ENCODE data around the gene RRAS. TPM values are rescaled to one million over a fixed set of nuclear protein-coding genes. Genes with fewer than 3 reads are reported as not detected.

The RRAS gene
- total RNA-seq, 1 donor from 2014 or later = 10.6 TPM

DNA sequence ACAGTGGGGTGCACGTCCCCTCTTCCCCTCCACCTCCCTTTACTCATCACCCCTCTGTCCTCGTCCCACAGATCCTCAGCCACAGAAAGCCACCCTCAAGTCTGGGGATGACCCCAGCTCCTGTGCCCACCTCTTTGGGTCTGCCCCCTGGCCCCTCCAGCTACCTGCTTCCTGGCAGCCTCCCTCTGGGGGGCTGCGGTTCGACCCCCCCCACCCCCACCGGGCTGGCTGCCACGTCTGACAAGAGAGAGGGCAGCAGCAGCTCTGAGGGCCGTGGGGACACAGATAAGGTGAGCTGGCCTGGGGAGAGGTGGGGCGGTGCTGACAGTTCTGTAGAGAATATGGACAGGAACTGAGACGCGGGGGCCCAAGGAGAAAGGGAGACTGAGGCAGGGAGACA lies 14.6 kb upstream of the RRAS start:
- Mint-ChIP-seq H3K27ac (no peak overlapping the region), H3K4me3 (no peak overlapping the region), H3K27me3 (no peaks in the 10 kb centered on the region), H3K4me1 (ENCODE audit: unreplicated experiment) (no peaks in the 10 kb centered on the region), H3K9me3 (no peaks in the 10 kb centered on the region), H3K36me3 (peaks cover 8% of the 10 kb centered on the region)
- TF ChIP-seq, protein P1, sequence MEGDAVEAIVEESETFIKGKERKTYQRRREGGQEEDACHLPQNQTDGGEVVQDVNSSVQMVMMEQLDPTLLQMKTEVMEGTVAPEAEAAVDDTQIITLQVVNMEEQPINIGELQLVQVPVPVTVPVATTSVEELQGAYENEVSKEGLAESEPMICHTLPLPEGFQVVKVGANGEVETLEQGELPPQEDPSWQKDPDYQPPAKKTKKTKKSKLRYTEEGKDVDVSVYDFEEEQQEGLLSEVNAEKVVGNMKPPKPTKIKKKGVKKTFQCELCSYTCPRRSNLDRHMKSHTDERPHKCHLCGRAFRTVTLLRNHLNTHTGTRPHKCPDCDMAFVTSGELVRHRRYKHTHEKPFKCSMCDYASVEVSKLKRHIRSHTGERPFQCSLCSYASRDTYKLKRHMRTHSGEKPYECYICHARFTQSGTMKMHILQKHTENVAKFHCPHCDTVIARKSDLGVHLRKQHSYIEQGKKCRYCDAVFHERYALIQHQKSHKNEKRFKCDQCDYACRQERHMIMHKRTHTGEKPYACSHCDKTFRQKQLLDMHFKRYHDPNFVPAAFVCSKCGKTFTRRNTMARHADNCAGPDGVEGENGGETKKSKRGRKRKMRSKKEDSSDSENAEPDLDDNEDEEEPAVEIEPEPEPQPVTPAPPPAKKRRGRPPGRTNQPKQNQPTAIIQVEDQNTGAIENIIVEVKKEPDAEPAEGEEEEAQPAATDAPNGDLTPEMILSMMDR (conservative IDR thresholded peaks at IDR 0.05) = no peak
- no peak for DNase-seq (ENCODE audit: extremely low spot score, unreplicated experiment)

DNA sequence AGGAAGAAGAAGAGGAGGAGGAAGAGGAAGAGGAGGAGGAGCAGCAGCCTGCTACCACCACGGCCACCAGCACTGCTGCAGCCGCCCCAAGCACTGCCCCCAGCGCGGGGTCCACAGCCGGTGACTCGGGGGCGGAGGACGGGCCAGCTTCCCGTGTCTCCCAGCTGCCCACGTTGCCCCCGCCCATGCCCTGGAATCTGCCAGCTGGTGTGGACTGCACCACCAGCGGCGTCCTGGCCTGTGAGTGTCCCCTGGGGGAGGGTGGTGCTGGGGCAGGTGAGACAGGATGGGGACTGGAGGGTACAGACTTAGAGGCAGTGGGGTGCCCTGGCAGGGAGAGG lies 13.5 kb upstream of the RRAS start:
- DNase-seq (ENCODE audit: extremely low spot score, unreplicated experiment) = no peak
- Mint-ChIP-seq H3K27me3 (no peaks in the 10 kb centered on the region), H3K4me3 (no peak overlapping the region), H3K9me3 (no peaks in the 10 kb centered on the region), H3K4me1 (ENCODE audit: unreplicated experiment) (no peaks in the 10 kb centered on the region), H3K36me3 (peaks cover 8% of the 10 kb centered on the region), H3K27ac (no peak overlapping the region)
- TF ChIP-seq, protein P1 (conservative IDR thresholded peaks at IDR 0.05) = no peak

DNA sequence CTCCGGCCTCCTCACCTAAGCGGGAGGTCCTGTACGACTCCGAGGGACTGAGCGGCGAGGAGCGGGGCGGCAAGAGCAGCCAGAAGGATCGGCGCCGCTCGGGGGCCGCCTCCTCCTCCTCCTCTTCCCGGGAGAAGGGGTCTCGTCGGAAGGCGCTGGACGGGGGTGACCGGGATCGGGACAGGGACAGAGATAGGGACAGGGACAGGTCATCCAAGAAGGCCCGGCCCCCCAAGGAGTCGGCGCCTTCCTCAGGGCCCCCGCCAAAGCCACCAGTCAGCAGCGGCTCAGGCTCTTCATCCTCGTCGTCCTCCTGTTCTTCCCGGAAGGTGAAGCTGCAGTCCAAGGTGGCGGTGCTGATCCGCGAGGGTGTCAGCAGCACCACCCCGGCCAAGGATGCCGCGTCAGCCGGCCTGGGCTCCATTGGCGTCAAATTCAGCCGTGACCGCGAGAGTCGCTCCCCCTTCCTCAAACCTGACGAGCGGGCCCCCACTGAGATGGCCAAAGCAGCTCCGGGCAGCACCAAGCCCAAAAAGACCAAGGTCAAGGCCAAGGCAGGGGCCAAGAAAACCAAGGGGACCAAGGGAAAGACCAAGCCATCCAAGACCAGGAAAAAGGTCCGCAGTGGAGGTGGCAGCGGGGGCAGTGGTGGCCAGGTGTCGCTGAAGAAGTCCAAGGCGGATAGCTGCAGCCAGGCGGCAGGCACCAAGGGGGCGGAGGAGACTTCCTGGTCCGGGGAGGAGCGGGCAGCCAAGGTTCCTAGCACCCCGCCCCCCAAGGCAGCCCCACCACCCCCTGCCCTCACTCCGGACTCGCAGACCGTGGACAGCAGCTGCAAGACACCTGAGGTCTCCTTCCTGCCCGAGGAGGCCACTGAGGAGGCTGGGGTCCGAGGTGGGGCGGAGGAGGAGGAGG lies 12.9 kb upstream of the RRAS start:
- no peaks in the 10 kb centered on the region for H3K9me3 Mint-ChIP-seq
- no peak for DNase-seq (ENCODE audit: extremely low spot score, unreplicated experiment)
- H3K4me3 Mint-ChIP-seq = no peak overlapping the region
- no peaks in the 10 kb centered on the region for H3K27me3 Mint-ChIP-seq
- peaks cover 8% of the 10 kb centered on the region for H3K36me3 Mint-ChIP-seq
- TF ChIP-seq, protein P1 (conservative IDR thresholded peaks at IDR 0.05) = no peak
- H3K4me1 Mint-ChIP-seq (ENCODE audit: unreplicated experiment) = no peaks in the 10 kb centered on the region
- H3K27ac Mint-ChIP-seq = no peak overlapping the region

DNA sequence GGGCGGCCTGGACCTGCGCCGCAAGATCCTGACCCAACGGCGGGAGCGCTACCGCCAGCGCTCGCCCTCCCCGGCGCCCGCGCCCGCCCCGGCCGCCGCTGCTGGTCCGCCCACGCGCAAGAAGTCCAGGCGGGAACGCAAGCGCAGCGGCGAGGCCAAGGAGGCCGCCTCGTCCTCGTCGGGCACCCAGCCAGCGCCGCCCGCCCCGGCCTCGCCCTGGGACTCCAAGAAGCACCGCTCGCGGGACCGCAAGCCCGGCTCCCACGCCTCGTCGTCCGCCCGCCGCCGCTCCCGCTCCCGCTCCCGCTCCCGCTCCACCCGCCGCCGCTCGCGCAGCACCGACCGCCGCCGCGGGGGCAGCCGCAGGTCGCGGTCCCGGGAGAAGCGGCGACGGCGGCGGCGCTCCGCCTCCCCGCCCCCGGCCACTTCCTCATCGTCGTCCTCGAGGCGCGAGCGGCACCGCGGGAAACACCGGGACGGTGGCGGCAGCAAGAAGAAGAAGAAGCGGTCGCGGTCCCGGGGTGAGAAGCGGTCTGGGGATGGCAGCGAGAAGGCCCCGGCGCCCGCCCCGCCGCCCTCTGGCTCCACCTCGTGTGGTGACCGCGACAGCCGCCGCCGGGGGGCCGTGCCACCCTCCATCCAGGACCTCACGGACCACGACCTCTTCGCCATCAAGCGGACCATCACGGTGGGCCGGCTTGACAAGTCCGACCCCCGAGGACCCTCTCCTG lies 12.0 kb upstream of the RRAS start:
- H3K27ac Mint-ChIP-seq = no peak overlapping the region
- no peaks in the 10 kb centered on the region for H3K9me3 Mint-ChIP-seq
- peaks cover 5% of the 10 kb centered on the region for H3K36me3 Mint-ChIP-seq
- H3K27me3 Mint-ChIP-seq = no peaks in the 10 kb centered on the region
- TF ChIP-seq, protein P1 (conservative IDR thresholded peaks at IDR 0.05) = no peak
- H3K4me3 Mint-ChIP-seq = no peak overlapping the region
- no peaks in the 10 kb centered on the region for H3K4me1 Mint-ChIP-seq (ENCODE audit: unreplicated experiment)
- no peak for DNase-seq (ENCODE audit: extremely low spot score, unreplicated experiment)

DNA sequence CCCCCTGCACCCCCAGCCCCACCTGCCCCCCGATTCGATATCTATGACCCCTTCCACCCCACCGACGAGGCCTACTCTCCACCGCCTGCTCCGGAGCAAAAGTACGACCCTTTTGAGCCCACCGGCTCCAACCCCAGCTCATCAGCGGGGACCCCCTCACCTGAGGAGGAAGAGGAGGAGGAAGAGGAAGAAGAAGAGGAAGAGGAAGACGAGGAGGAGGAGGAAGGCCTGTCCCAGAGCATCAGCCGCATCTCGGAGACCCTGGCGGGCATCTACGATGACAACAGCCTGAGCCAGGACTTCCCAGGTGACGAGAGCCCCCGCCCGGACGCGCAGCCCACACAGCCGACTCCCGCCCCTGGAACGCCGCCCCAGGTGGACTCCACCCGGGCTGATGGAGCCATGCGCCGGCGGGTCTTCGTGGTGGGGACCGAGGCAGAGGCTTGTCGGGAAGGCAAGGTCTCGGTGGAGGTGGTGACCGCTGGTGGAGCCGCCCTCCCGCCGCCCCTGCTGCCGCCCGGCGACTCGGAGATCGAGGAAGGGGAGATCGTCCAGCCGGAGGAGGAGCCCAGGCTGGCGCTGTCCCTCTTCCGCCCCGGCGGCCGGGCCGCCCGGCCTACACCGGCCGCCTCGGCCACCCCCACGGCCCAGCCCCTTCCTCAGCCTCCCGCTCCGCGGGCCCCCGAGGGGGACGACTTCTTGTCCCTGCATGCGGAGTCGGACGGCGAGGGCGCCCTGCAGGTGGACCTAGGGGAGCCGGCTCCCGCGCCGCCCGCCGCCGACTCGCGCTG lies 11.3 kb upstream of the RRAS start:
- Mint-ChIP-seq H3K36me3 (peaks cover 5% of the 10 kb centered on the region), H3K9me3 (no peaks in the 10 kb centered on the region), H3K27me3 (no peaks in the 10 kb centered on the region), H3K4me1 (ENCODE audit: unreplicated experiment) (no peaks in the 10 kb centered on the region), H3K27ac (no peak overlapping the region), H3K4me3 (no peak overlapping the region)
- TF ChIP-seq, protein P1 (conservative IDR thresholded peaks at IDR 0.05) = no peak
- DNase-seq (ENCODE audit: extremely low spot score, unreplicated experiment) = no peak

Data from type B pancreatic cell (in vitro differentiated cells).